ENCODE data around the gene RBM8A. TPM values are rescaled to one million over a fixed set of nuclear protein-coding genes. Genes with fewer than 3 reads are reported as not detected.

Gene RBM8A
- total RNA-seq, 1 experiment from 2014 or later, result 482 TPM

GRCh38 chr1:145975216-145975615 lies 47.9 kb upstream of the RBM8A start:
- ChIA-PET POLR2A (ENCODE audit: unreplicated experiment) (interaction anchor here (0.6 kb wide), 1 partner anchor 32 kb away, joined by 4 read pairs; no protein-coding TSS in a partner anchor), CTCF (no interaction called here)

GRCh38 chr1:145974721-145975120 lies 47.4 kb upstream of the RBM8A start:
- Histone ChIP-seq H3K79me2 (ENCODE audit: low read length) (no peaks in the 10 kb centered on the region), H3K9me3 (ENCODE audit: low read length) (no peaks in the 10 kb centered on the region), H3K4me3 (ENCODE audit: low read length) (no peak overlapping the region), H3F3A (ENCODE audit: low read length, unreplicated experiment) (no peaks in the 10 kb centered on the region), H3K9me2 (replicated peaks; ENCODE audit: low read length) (no peaks in the 10 kb centered on the region), H3K4me2 (ENCODE audit: low read length) (no peak overlapping the region), H3K9ac (ENCODE audit: low read length) (no peak overlapping the region), H3K27me3 (ENCODE audit: low read length) (no peaks in the 10 kb centered on the region), H2AFZ (ENCODE audit: low read length) (no peak overlapping the region), H4K20me1 (ENCODE audit: low read length) (no peaks in the 10 kb centered on the region), H3K27ac (ENCODE audit: low read length) (no peak overlapping the region), H3K4me1 (ENCODE audit: insufficient read depth, low read length) (peaks cover 24% of the 10 kb centered on the region), H3K36me3 (ENCODE audit: low read depth, low read length) (no peaks in the 10 kb centered on the region)
- CTCF ChIA-PET, result no interaction called here
- intact Hi-C loops (cut with micrococcal nuclease), result loop anchor here (2.0 kb wide), 1 partner anchor 16 kb away; the partner anchor contains the start of gene LIX1L
- TF ChIP-seq EZH2phosphoT487 (IDR thresholded peaks at IDR 0.05; ENCODE audit: borderline replicate concordance, low read length) (no peak), CTCF (conservative IDR thresholded peaks at IDR 0.05; ENCODE audit: low read depth, low read length) (no peak), EZH2 (IDR thresholded peaks at IDR 0.05; ENCODE audit: low read length, unreplicated experiment) (no peak)
- DNase-seq (no peak), ATAC-seq (no peak)
- no TSS peak for BruUV-seq (replicated peaks)
- POLR2A ChIA-PET (ENCODE audit: unreplicated experiment), result interaction anchor here (0.6 kb wide), 1 partner anchor 33 kb away, joined by 4 read pairs; no protein-coding TSS in a partner anchor

More at GRCh38 chr1:145975216-145975615, 47.9 kb upstream of the RBM8A start:
- Histone ChIP-seq H2AFZ (ENCODE audit: low read length) (no peak overlapping the region), H3K9ac (ENCODE audit: low read length) (no peak overlapping the region), H3K36me3 (ENCODE audit: low read depth, low read length) (no peaks in the 10 kb centered on the region), H3K9me2 (replicated peaks; ENCODE audit: low read length) (no peaks in the 10 kb centered on the region), H3K4me1 (ENCODE audit: insufficient read depth, low read length) (peaks cover 29% of the 10 kb centered on the region), H3K79me2 (ENCODE audit: low read length) (no peaks in the 10 kb centered on the region), H3K27ac (ENCODE audit: low read length) (no peak overlapping the region), H4K20me1 (ENCODE audit: low read length) (no peaks in the 10 kb centered on the region), H3K4me2 (ENCODE audit: low read length) (no peak overlapping the region), H3K4me3 (ENCODE audit: low read length) (no peak overlapping the region), H3K9me3 (ENCODE audit: low read length) (no peaks in the 10 kb centered on the region), H3K27me3 (ENCODE audit: low read length) (no peaks in the 10 kb centered on the region), H3F3A (ENCODE audit: low read length, unreplicated experiment) (no peaks in the 10 kb centered on the region)
- intact Hi-C loops (cut with micrococcal nuclease), result loop anchor here (2.0 kb wide), 1 partner anchor 16 kb away; the partner anchor contains the start of gene LIX1L
- TF ChIP-seq EZH2 (IDR thresholded peaks at IDR 0.05; ENCODE audit: low read length, unreplicated experiment), result no peak
- no peak for TF ChIP-seq EZH2phosphoT487 (IDR thresholded peaks at IDR 0.05; ENCODE audit: borderline replicate concordance, low read length)
- no peak for TF ChIP-seq CTCF (conservative IDR thresholded peaks at IDR 0.05; ENCODE audit: low read depth, low read length)
- DNase-seq, result no peak
- ATAC-seq, result no peak
- BruUV-seq (replicated peaks), result no TSS peak

- no peak for ATAC-seq
These were observed 45.3 kb upstream of the RBM8A start for GRCh38 chr1:145972580-145972979.

More at GRCh38 chr1:145972580-145972979, 45.3 kb upstream of the RBM8A start:
- Histone ChIP-seq H2AFZ (ENCODE audit: low read length) (no peak overlapping the region), H3K4me3 (ENCODE audit: low read length) (no peak overlapping the region), H3F3A (ENCODE audit: low read length, unreplicated experiment) (no peaks in the 10 kb centered on the region), H3K9me3 (ENCODE audit: low read length) (no peaks in the 10 kb centered on the region), H3K27ac (ENCODE audit: low read length) (no peak overlapping the region), H4K20me1 (ENCODE audit: low read length) (no peaks in the 10 kb centered on the region), H3K79me2 (ENCODE audit: low read length) (no peaks in the 10 kb centered on the region), H3K9me2 (replicated peaks; ENCODE audit: low read length) (no peaks in the 10 kb centered on the region), H3K27me3 (ENCODE audit: low read length) (no peaks in the 10 kb centered on the region), H3K36me3 (ENCODE audit: low read depth, low read length) (no peaks in the 10 kb centered on the region), H3K9ac (ENCODE audit: low read length) (no peak overlapping the region), H3K4me2 (ENCODE audit: low read length) (no peak overlapping the region), H3K4me1 (ENCODE audit: insufficient read depth, low read length) (peaks cover 5% of the 10 kb centered on the region)
- no peak for TF ChIP-seq EZH2 (IDR thresholded peaks at IDR 0.05; ENCODE audit: low read length, unreplicated experiment)
- DNase-seq, result no peak
- intact Hi-C loops (cut with micrococcal nuclease), result no loop called here
- no TSS peak for BruUV-seq (replicated peaks)
- ChIA-PET CTCF (no interaction called here), POLR2A (ENCODE audit: unreplicated experiment) (no interaction called here)

Measured in PC-3 (cell line).